GM21529 (cell line): ENCODE data around the gene TANC2.
"Not testable (repeated sequence)": the region's sequence is repeated elsewhere in the genome, so short reads cannot be mapped to it uniquely, and the experiment has no call there.

ENCODE experiments used
- ATAC-seq: cut with Tn5 transposase; IDR thresholded peaks from one replicate; pipeline ENCODE4 v1.9.1; 2021; ENCODE audit not compliant: unreplicated experiment

The TANC2 gene

GRCh38 chr17:62963296-62963695 is 2.7 kb upstream of the TANC2 start:
- ATAC-seq: no peak

- no peak for ATAC-seq
These were observed 1.5 kb upstream of the TANC2 start for GRCh38 chr17:62964506-62964905.

GRCh38 chr17:62965174-62965685 is 805 bp upstream of the TANC2 start:
- peak; percentile 7 for ATAC-seq

GRCh38 chr17:62966426-62967204 is 580 bp downstream of the TANC2 start:
- peak; percentile 26 for ATAC-seq

GRCh38 chr17:62967205-62967529 is 1.1 kb downstream of the TANC2 start:
- ATAC-seq: no peak

GRCh38 chr17:62968445-62968923 is 2.4 kb downstream of the TANC2 start:
- peak; percentile 86 for ATAC-seq

GRCh38 chr17:62970610-62971009 is 4.6 kb downstream of the TANC2 start:
- ATAC-seq: no peak

GRCh38 chr17:62971853-62972252 is 5.8 kb downstream of the TANC2 start:
- no peak for ATAC-seq

GRCh38 chr17:62974788-62975187 is 8.8 kb downstream of the TANC2 start:
- ATAC-seq: no peak

GRCh38 chr17:62975206-62975605 is 9.2 kb downstream of the TANC2 start:
- ATAC-seq: no peak

- ATAC-seq: not testable (repeated sequence)
These were observed 10.7 kb downstream of the TANC2 start for GRCh38 chr17:62976643-62977231.

GRCh38 chr17:62980842-62981241 is 14.8 kb downstream of the TANC2 start:
- ATAC-seq: no peak

- no peak for ATAC-seq
These were observed 15.9 kb downstream of the TANC2 start for GRCh38 chr17:62981933-62982332.

GRCh38 chr17:62984801-62985200 is 18.8 kb downstream of the TANC2 start:
- no peak for ATAC-seq

GRCh38 chr17:62986549-62986948 is 20.5 kb downstream of the TANC2 start:
- no peak for ATAC-seq

GRCh38 chr17:62987136-62987535 is 21.1 kb downstream of the TANC2 start:
- ATAC-seq: no peak

GRCh38 chr17:62989501-62989900 is 23.5 kb downstream of the TANC2 start:
- ATAC-seq: no peak

- no peak for ATAC-seq
These were observed 28.9 kb downstream of the TANC2 start for GRCh38 chr17:62994931-62995330.

- no peak for ATAC-seq
These were observed 29.4 kb downstream of the TANC2 start for GRCh38 chr17:62995377-62995885.

GRCh38 chr17:62996221-62996620 is 30.2 kb downstream of the TANC2 start:
- ATAC-seq: no peak

- no peak for ATAC-seq
These were observed 32.1 kb downstream of the TANC2 start for GRCh38 chr17:62998166-62998565.

GRCh38 chr17:62998665-62999393 is 32.8 kb downstream of the TANC2 start:
- no peak for ATAC-seq
